ENCODE measurements around the gene NAA35. TPM values are rescaled to one million over a fixed set of nuclear protein-coding genes. Genes with fewer than 3 reads are reported as not detected.
A peak's percentile ranks its signal among the peaks of the same experiment; 100 is the strongest.

The NAA35 gene
- total and polyA plus RNA-seq, 4 donors, result 4.5 to 23.5 (median 16.7) TPM

DNA sequence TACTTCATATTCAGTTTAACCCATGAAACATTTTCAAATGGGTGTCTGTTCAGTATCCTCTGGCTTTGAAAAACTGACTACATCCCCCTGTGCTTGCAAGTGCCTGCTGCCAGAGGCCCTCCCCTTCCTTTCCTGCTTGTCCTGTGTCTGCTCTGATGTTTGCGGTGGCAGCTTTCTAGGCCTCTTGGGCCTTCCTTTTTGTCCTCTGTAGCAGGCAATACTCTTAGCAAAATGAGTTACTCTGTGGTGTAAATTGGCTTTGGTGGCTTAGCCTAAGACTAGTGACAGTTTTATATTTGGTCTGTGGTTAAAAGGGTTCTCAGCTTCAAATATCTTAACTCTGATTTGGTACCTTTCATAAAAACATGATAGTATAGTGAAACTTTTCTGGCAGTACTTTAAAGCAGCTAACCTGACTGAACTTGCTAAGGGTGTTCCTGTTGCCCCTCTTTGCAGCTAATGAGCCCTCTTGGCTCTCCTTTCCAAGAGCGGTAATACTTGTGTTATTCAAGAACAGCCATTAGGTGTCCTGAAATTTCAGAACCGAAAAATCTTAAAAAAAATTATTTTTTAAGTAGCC, 81.8 kb downstream of the NAA35 start:
- no peak for DNase-seq
- Histone ChIP-seq H3K4me3 (ENCODE audit: low read length in 2 of 2) (no peak overlapping the region), H3K27ac (ENCODE audit: low read depth in 1 of 2, low read length in 2 of 2) (no peak overlapping the region), H3K36me3 (ENCODE audit: control insufficient read depth in 1 of 2, insufficient read depth in 2 of 2, low read length in 1 of 2) (peaks cover 0 to 8% of the 10 kb centered on the region in 2 donors), H3K4me1 (ENCODE audit: control insufficient read depth in 1 of 2, insufficient read depth in 2 of 2, low read length in 2 of 2) (no peaks in the 10 kb centered on the region), H3K27me3 (ENCODE audit: control insufficient read depth in 1 of 2, insufficient read depth in 2 of 2, low read length in 1 of 2) (no peaks in the 10 kb centered on the region), H3K9me3 (ENCODE audit: control insufficient read depth, low read length) (no peaks in the 10 kb centered on the region)
- ATAC-seq (ENCODE audit: low FRiP score), result no peak
- intact Hi-C loops (cut with DNase I), result no loop called here
- 37 to 52% methylated on average over 3 of the region's 3 CpGs for WGBS, 2 donors

DNA sequence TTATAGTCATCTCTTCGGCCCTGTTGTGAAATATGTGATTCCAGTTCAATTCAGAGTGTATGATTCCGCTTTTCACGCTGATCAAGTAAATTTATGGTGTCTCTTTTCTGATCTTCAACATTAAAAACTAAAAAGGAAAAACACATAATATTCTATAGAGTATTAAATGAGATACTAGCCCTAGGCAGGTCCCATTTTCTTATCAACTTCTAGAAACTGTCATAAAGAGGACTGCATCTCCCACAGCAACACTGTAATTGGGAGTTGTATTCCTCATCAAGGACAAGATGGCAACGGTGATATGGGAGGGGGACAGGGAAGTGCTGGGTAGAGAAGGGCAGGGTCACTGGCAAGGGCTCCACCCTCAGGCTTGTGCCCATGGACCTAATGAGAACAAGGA, 86.8 kb downstream of the NAA35 start:
- H3K4me3 ChIP-seq (ENCODE audit: low read length in 2 of 2), result no peak overlapping the region
- H3K36me3 ChIP-seq (ENCODE audit: control insufficient read depth in 1 of 2, insufficient read depth in 2 of 2, low read length in 1 of 2), result peaks cover 3 to 13% of the 10 kb centered on the region in 2 donors
- peaks cover 2% of the 10 kb centered on the region for H3K9me3 ChIP-seq (ENCODE audit: control insufficient read depth, low read length)
- WGBS, 2 donors, result 97 to 99% methylated on average over 4 of the region's 4 CpGs
- no peaks in the 10 kb centered on the region for H3K27me3 ChIP-seq (ENCODE audit: control insufficient read depth in 1 of 2, insufficient read depth in 2 of 2, low read length in 1 of 2)
- no peak overlapping the region for H3K27ac ChIP-seq (ENCODE audit: low read depth in 1 of 2, low read length in 2 of 2)
- no peak for DNase-seq
- H3K4me1 ChIP-seq (ENCODE audit: control insufficient read depth in 1 of 2, insufficient read depth in 2 of 2, low read length in 2 of 2), result no peaks in the 10 kb centered on the region
- no peak for ATAC-seq (ENCODE audit: low FRiP score)
- intact Hi-C loops (cut with DNase I), result no loop called here

DNA sequence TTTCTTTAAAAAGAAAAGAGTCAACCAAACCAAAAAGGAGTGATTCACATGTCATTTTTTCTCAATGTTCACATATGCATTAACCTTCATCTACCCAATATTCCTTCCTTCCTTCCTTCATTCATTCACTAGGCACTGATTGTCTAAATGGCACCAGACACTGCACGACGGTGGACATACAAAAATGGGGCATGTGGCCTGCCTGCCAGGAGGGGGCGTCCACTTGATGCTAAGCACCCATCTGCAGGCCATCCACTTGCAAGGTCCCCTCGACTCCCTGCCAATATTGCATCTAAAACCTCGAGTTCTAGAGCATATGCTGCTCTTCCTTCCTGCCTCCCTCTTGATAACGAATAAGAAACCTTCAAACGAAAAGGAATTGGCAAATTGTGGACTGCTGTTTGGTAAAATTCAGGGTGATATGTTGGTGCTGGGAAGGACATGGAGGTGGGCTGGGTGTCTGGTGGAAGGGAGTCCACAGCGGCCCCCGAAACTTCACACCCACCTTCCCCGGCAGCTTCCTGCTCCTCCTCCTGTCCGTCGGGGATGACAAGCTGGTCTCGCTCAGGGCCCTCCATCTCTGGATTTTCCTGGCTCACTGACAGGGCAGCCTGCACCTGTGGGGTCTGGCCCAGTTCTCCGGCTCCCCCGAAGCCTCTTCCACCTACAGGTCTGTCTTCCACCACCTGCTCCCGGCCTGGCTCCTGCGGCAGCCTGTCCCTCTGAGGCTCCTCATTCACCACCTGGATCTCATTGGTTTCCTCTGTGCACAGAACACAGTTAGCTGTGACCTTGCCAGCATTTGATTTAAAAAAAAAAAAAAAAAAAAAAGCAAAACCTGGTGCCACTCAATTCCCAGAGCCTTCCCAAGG, 94.2 kb downstream of the NAA35 start:
- Histone ChIP-seq H3K4me3 (ENCODE audit: low read length in 2 of 2) (no peak overlapping the region), H3K4me1 (ENCODE audit: control insufficient read depth in 1 of 2, insufficient read depth in 2 of 2, low read length in 2 of 2) (no peaks in the 10 kb centered on the region), H3K27me3 (ENCODE audit: control insufficient read depth in 1 of 2, insufficient read depth in 2 of 2, low read length in 1 of 2) (no peaks in the 10 kb centered on the region), H3K9me3 (ENCODE audit: control insufficient read depth, low read length) (no peaks in the 10 kb centered on the region), H3K27ac (ENCODE audit: low read depth in 1 of 2, low read length in 2 of 2) (no peak overlapping the region), H3K36me3 (ENCODE audit: control insufficient read depth in 1 of 2, insufficient read depth in 2 of 2, low read length in 1 of 2) (peaks cover 0 to 5% of the 10 kb centered on the region in 2 donors)
- intact Hi-C loops (cut with DNase I), result no loop called here
- DNase-seq (no peak), ATAC-seq (ENCODE audit: low FRiP score) (no peak)
- WGBS, 2 donors, result 82% methylated on average over 17 of the region's 17 CpGs

DNA sequence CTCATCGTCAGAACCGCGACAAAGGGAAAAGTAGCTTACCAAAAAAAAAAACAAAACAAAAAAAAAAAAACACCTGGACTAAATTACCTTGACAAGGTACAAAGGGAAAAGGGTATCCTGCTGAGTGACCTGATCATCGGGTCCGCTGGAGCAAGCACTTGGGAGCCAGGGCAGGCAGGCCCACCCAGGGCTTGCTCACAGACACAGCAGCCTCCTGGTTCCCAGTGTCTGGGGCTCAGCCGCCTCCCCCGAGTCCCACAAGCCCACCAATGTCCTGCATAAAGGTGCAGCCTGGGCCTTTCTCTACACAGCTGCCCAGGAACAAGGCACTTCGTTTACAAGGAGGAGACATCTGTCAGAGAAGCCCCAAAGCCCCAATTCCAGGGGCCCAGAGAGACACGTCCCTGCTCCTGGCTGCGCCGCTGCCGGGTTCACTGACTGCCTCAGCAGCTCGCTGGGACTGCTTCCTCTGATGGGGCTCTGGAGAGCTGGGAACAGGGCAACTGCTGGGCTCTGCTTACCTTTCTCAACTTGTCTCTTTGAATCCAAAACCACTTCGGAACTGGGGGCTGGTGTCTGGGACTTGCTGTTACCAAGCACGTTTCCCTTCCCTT, 95.0 kb downstream of the NAA35 start:
- no peak overlapping the region for H3K27ac ChIP-seq (ENCODE audit: low read depth in 1 of 2, low read length in 2 of 2)
- no peaks in the 10 kb centered on the region for H3K9me3 ChIP-seq (ENCODE audit: control insufficient read depth, low read length)
- 91% methylated on average over 15 of the region's 15 CpGs for WGBS, 2 donors
- ATAC-seq (ENCODE audit: low FRiP score), result no peak
- no peak overlapping the region for H3K4me3 ChIP-seq (ENCODE audit: low read length in 2 of 2)
- DNase-seq, result no peak
- intact Hi-C loops (cut with DNase I), result no loop called here
- no peaks in the 10 kb centered on the region for H3K4me1 ChIP-seq (ENCODE audit: control insufficient read depth in 1 of 2, insufficient read depth in 2 of 2, low read length in 2 of 2)
- peaks cover 0 to 5% of the 10 kb centered on the region in 2 donors for H3K36me3 ChIP-seq (ENCODE audit: control insufficient read depth in 1 of 2, insufficient read depth in 2 of 2, low read length in 1 of 2)
- no peaks in the 10 kb centered on the region for H3K27me3 ChIP-seq (ENCODE audit: control insufficient read depth in 1 of 2, insufficient read depth in 2 of 2, low read length in 1 of 2)

DNA sequence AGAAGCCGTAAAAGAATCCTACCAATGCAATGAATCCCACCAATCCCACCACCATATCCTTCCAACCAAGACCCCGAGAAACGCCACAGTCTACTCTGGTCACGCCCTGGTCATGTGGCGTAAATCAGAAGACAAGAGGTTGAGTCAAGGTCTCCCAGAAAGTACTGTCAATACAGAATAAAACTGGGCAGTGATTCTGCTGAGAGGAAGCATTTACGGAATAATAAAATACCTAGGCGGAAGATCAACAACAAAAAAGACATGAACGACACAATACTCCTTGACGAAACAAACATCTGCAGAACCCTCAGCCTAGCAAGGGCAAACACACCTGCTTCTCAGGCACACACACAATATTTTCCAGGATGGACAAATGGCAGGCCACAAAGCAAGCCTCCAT, 95.6 kb downstream of the NAA35 start:
- intact Hi-C loops (cut with DNase I), result no loop called here
- no peak overlapping the region for H3K27ac ChIP-seq (ENCODE audit: low read depth in 1 of 2, low read length in 2 of 2)
- peaks cover 0 to 5% of the 10 kb centered on the region in 2 donors for H3K36me3 ChIP-seq (ENCODE audit: control insufficient read depth in 1 of 2, insufficient read depth in 2 of 2, low read length in 1 of 2)
- DNase-seq (no peak), ATAC-seq (ENCODE audit: low FRiP score) (no peak)
- H3K27me3 ChIP-seq (ENCODE audit: control insufficient read depth in 1 of 2, insufficient read depth in 2 of 2, low read length in 1 of 2), result no peaks in the 10 kb centered on the region
- H3K9me3 ChIP-seq (ENCODE audit: control insufficient read depth, low read length), result no peaks in the 10 kb centered on the region
- no peak overlapping the region for H3K4me3 ChIP-seq (ENCODE audit: low read length in 2 of 2)
- no peaks in the 10 kb centered on the region for H3K4me1 ChIP-seq (ENCODE audit: control insufficient read depth in 1 of 2, insufficient read depth in 2 of 2, low read length in 2 of 2)
- whole genome bisulfite sequencing, 2 donors, result 94 to 96% methylated on average over 9 of the region's 9 CpGs

DNA sequence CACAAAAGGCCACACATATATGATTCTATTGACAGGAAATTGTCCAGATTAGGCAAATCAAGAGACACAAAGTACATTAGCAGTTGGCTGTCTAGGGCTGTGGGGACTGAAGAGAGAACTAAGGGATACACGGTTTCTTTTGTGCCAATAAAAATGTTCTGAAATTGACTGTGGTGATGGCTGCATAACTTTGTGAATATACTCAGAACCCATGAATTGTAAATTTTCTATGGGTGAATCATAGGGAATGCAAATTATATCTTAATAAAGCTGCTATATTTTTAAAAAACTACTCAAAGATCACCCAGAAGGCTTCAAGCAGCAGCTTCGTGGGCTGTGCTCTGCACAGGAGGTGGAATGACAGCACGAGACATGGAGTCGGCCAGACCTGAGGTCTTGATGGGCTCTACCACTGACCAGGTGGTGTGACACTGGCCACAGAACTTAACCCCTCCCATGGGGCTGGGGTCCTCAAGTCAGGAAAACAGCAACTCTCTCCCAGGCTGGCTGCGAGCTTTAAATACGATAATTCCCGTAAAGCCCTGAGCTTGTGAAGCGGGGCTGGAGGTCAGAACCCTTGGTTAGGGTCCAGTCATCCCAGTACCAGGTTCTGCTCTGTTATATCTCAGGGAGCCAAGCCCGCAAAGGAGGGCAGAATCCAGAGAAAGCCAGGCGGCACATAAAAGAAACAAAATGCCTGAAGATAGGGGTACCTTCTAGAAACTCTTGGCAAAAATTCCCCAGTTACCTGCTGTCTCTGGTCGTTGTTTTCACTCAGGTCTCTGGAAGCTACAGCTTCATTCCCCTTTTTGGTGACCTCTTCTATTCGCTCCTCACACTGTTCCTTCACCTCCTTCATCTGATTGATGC, 99.3 kb downstream of the NAA35 start:
- ATAC-seq (ENCODE audit: low FRiP score) (no peak), DNase-seq (no peak)
- no peaks in the 10 kb centered on the region for H3K36me3 ChIP-seq (ENCODE audit: control insufficient read depth in 1 of 2, insufficient read depth in 2 of 2, low read length in 1 of 2)
- H3K4me3 ChIP-seq (ENCODE audit: low read length in 2 of 2), result no peak overlapping the region
- WGBS, 2 donors, result 95% methylated on average over 12 of the region's 12 CpGs
- no peaks in the 10 kb centered on the region for H3K4me1 ChIP-seq (ENCODE audit: control insufficient read depth in 1 of 2, insufficient read depth in 2 of 2, low read length in 2 of 2)
- no peaks in the 10 kb centered on the region for H3K27me3 ChIP-seq (ENCODE audit: control insufficient read depth in 1 of 2, insufficient read depth in 2 of 2, low read length in 1 of 2)
- no peak overlapping the region for H3K27ac ChIP-seq (ENCODE audit: low read depth in 1 of 2, low read length in 2 of 2)
- no peaks in the 10 kb centered on the region for H3K9me3 ChIP-seq (ENCODE audit: control insufficient read depth, low read length)
- intact Hi-C loops (cut with DNase I), result no loop called here

DNA sequence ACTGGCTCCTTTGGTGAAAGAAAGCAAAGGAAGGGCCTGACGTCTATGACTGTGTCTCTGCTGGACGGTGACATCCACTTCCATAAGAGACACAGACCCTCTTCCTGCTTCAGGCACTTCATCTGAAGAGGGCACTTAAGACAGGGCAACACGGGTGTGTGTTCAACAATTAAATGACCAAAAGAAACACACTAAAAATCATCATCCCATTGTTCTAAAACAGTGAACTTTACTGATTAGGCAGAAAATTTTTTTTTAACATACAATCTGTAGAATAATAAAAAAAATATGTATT, 99.9 kb downstream of the NAA35 start:
- H3K9me3 ChIP-seq (ENCODE audit: control insufficient read depth, low read length), result no peaks in the 10 kb centered on the region
- no peaks in the 10 kb centered on the region for H3K27me3 ChIP-seq (ENCODE audit: control insufficient read depth in 1 of 2, insufficient read depth in 2 of 2, low read length in 1 of 2)
- H3K4me3 ChIP-seq (ENCODE audit: low read length in 2 of 2), result no peak overlapping the region
- no peak overlapping the region for H3K27ac ChIP-seq (ENCODE audit: low read depth in 1 of 2, low read length in 2 of 2)
- H3K4me1 ChIP-seq (ENCODE audit: control insufficient read depth in 1 of 2, insufficient read depth in 2 of 2, low read length in 2 of 2), result no peaks in the 10 kb centered on the region
- 72 to 74% methylated on average over 3 of the region's 3 CpGs for WGBS, 2 donors
- no peaks in the 10 kb centered on the region for H3K36me3 ChIP-seq (ENCODE audit: control insufficient read depth in 1 of 2, insufficient read depth in 2 of 2, low read length in 1 of 2)
- intact Hi-C loops (cut with DNase I), result no loop called here
- ATAC-seq (ENCODE audit: low FRiP score), result no peak
- no peak for DNase-seq

DNA sequence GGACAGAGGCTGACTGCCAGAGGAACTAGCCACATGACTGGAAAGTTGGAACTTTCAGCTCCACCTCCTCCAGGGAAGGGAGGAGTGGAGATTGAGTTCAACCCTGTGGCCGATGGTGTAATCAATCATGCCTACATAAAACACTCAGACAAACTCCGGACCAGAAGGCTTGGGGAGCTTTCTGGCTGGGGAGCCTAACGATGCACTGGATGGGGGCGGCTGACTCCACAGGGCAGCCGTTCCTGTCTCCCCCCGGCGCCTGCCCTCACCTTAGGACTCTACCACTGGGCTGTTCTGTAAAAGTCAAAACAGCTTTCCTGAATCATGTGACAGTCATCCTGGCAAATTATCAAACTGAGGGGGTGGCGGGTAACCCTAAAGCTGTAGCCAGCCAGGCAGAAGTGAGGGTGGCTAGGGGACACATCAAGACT, 100.4 kb downstream of the NAA35 start:
- no peak for DNase-seq
- intact Hi-C loops (cut with DNase I), result no loop called here
- ATAC-seq (ENCODE audit: low FRiP score), result peak; percentile 33
- Histone ChIP-seq H3K9me3 (ENCODE audit: control insufficient read depth, low read length) (no peaks in the 10 kb centered on the region), H3K4me1 (ENCODE audit: control insufficient read depth in 1 of 2, insufficient read depth in 2 of 2, low read length in 2 of 2) (no peaks in the 10 kb centered on the region), H3K36me3 (ENCODE audit: control insufficient read depth in 1 of 2, insufficient read depth in 2 of 2, low read length in 1 of 2) (no peaks in the 10 kb centered on the region), H3K27me3 (ENCODE audit: control insufficient read depth in 1 of 2, insufficient read depth in 2 of 2, low read length in 1 of 2) (no peaks in the 10 kb centered on the region), H3K4me3 (ENCODE audit: low read length in 2 of 2) (no peak overlapping the region), H3K27ac (ENCODE audit: low read depth in 1 of 2, low read length in 2 of 2) (no peak overlapping the region)
- WGBS, 2 donors, result 38 to 39% methylated on average over 8 of the region's 8 CpGs
